ENCODE results near the gene ELL. TPM values are rescaled to one million over a fixed set of nuclear protein-coding genes. Genes with fewer than 3 reads are reported as not detected.
A peak's percentile ranks its signal among the peaks of the same experiment; 100 is the strongest.

Gene ELL
- total and polyA plus RNA-seq, 4 experiments from 2014 or later = 6.5 to 35.9 (median 25.8) TPM

GRCh38 chr19:18440936-18441803 lies 80.7 kb downstream of the ELL start:
- Histone ChIP-seq H3K27me3 (ENCODE audit: insufficient read depth, low read length) (no peaks in the 10 kb centered on the region), H3K27ac (ENCODE audit: low read depth, low read length) (no peak overlapping the region), H3K4me1 (ENCODE audit: insufficient read depth, low read length) (peaks cover 28% of the 10 kb centered on the region), H3K9me3 (ENCODE audit: control insufficient read depth in 1 of 2, low read length in 2 of 2) (no peaks in the 10 kb centered on the region), H3K36me3 (ENCODE audit: insufficient read depth, low read length) (peaks cover 25% of the 10 kb centered on the region), H3K4me3 (ENCODE audit: low read length in 2 of 2) (no peak overlapping the region)
- CTCF ChIA-PET (ENCODE audit: partially characterized antibody) = interaction anchor here (0.8 to 2.8 kb wide), 7 partner anchors 12 to 406 kb away, joined by 3 to 16 read pairs (median 3); no protein-coding TSS in a partner anchor
- Mint-ChIP-seq H3K36me3 (peaks cover 6 to 22% of the 10 kb centered on the region in 2 donors), H3K27me3 (no peaks in the 10 kb centered on the region), H3K27ac (peak overlapping the region; percentile 48 to 93 (median 87)), H3K4me1 (peaks cover 18 to 54% (median 30%) of the 10 kb centered on the region in 4 donors), H3K4me3 (peak overlapping the region in 3 of 8 donors; percentile 38 to 61 (median 46)), H3K9me3 (peaks cover 0 to 5% (median 2%) of the 10 kb centered on the region in 8 donors)
- intact Hi-C loops (cut with micrococcal nuclease) = loop anchor here (2.0 kb wide), 1 partner anchor 22 kb away; the partner anchor contains the start of gene SSBP4
- peak in 1 of 5 donors; percentile 52 for DNase-seq
- POLR2A ChIA-PET (ENCODE audit: partially characterized antibody) = interaction anchor here (0.9 to 14.5 kb wide), 8 partner anchors 7 to 391 kb away, joined by 3 to 238 read pairs (median 4); partner anchors contain the start of genes SSBP4 and UPF1

DNA sequence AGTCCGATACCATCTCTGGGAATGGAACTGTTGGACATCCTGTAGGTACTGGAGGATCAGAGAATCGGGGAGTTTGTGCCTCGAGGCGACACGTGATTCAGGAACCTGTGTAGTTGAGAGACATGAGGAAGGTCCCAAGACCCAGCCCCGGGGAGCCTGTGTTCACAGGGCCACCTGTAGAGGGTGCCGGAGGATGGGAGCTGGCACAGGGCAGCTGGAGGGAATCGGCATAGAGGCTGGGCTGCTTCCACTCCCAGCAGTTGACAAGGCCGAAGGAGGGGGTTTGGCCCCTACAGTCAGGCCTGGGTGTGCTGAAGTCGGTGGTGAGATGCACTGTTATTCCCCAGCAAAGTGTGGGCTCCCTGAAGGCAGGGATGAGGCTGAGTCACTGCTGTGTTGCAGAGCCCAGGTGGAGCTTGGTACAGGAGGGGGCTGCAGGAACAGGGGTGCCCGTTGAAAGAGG lies 81.4 kb downstream of the ELL start:
- Mint-ChIP-seq H3K36me3 (peaks cover 6 to 19% of the 10 kb centered on the region in 2 donors), H3K4me1 (peaks cover 18 to 58% (median 32%) of the 10 kb centered on the region in 4 donors), H3K27ac (peak overlapping the region; percentile 52 to 92 (median 75)), H3K27me3 (no peaks in the 10 kb centered on the region), H3K9me3 (peaks cover 0 to 5% (median 2%) of the 10 kb centered on the region in 8 donors), H3K4me3 (peak overlapping the region in 3 of 8 donors; percentile 26 to 52 (median 44))
- DNase-seq = peak in 1 of 5 donors; percentile 59
- intact Hi-C loops (cut with micrococcal nuclease) = loop anchor here (2.0 kb wide), 1 partner anchor 22 kb away; the partner anchor contains the start of gene SSBP4
- no peaks in the 10 kb centered on the region for H3K9me3 ChIP-seq (ENCODE audit: control insufficient read depth in 1 of 2, low read length in 2 of 2)
- H3K4me1 ChIP-seq (ENCODE audit: insufficient read depth, low read length) = peaks cover 28% of the 10 kb centered on the region
- H3K4me3 ChIP-seq (ENCODE audit: low read length in 2 of 2) = no peak overlapping the region
- H3K36me3 ChIP-seq (ENCODE audit: insufficient read depth, low read length) = peaks cover 18% of the 10 kb centered on the region
- no peak overlapping the region for H3K27ac ChIP-seq (ENCODE audit: low read depth, low read length)
- POLR2A ChIA-PET (ENCODE audit: partially characterized antibody) = interaction anchor here (0.9 to 14.5 kb wide), 9 partner anchors 8 to 929 kb away, joined by 3 to 238 read pairs (median 3); partner anchors contain the start of genes PGLS, SSBP4 and UPF1
- CTCF ChIA-PET (ENCODE audit: partially characterized antibody) = interaction anchor here (0.8 to 2.8 kb wide), 8 partner anchors 11 to 407 kb away, joined by 3 to 16 read pairs (median 3); no protein-coding TSS in a partner anchor
- H3K27me3 ChIP-seq (ENCODE audit: insufficient read depth, low read length) = no peaks in the 10 kb centered on the region

GRCh38 chr19:18439910-18440237 lies 82.0 kb downstream of the ELL start:
- Histone ChIP-seq H3K4me1 (ENCODE audit: insufficient read depth, low read length) (peaks cover 28% of the 10 kb centered on the region), H3K27ac (ENCODE audit: low read depth, low read length) (no peak overlapping the region), H3K4me3 (ENCODE audit: low read length in 2 of 2) (no peak overlapping the region), H3K27me3 (ENCODE audit: insufficient read depth, low read length) (no peaks in the 10 kb centered on the region), H3K9me3 (ENCODE audit: control insufficient read depth in 1 of 2, low read length in 2 of 2) (no peaks in the 10 kb centered on the region), H3K36me3 (ENCODE audit: insufficient read depth, low read length) (peaks cover 16% of the 10 kb centered on the region)
- DNase-seq = no peak
- POLR2A ChIA-PET (ENCODE audit: partially characterized antibody) = interaction anchor here (1.0 to 14.5 kb wide), 5 partner anchors 9 to 928 kb away, joined by 3 to 238 read pairs (median 8); partner anchors contain the start of genes PGLS, SSBP4 and UPF1
- H3K27ac Mint-ChIP-seq = peak overlapping the region; percentile 7 to 92 (median 70)
- peak overlapping the region in 4 of 8 donors; percentile 21 to 63 (median 52) for H3K4me3 Mint-ChIP-seq
- H3K4me1 Mint-ChIP-seq = peaks cover 18 to 58% (median 32%) of the 10 kb centered on the region in 4 donors
- CTCF ChIA-PET (ENCODE audit: partially characterized antibody) = interaction anchor here (1.0 to 2.8 kb wide), 7 partner anchors 11 to 407 kb away, joined by 3 to 16 read pairs (median 4); no protein-coding TSS in a partner anchor
- H3K27me3 Mint-ChIP-seq = no peaks in the 10 kb centered on the region
- intact Hi-C loops (cut with micrococcal nuclease) = loop anchor here (2.0 kb wide), 1 partner anchor 21 kb away; the partner anchor contains the start of gene SSBP4
- H3K36me3 Mint-ChIP-seq = peaks cover 6 to 16% of the 10 kb centered on the region in 2 donors
- peaks cover 0 to 5% (median 2%) of the 10 kb centered on the region in 8 donors for H3K9me3 Mint-ChIP-seq

DNA sequence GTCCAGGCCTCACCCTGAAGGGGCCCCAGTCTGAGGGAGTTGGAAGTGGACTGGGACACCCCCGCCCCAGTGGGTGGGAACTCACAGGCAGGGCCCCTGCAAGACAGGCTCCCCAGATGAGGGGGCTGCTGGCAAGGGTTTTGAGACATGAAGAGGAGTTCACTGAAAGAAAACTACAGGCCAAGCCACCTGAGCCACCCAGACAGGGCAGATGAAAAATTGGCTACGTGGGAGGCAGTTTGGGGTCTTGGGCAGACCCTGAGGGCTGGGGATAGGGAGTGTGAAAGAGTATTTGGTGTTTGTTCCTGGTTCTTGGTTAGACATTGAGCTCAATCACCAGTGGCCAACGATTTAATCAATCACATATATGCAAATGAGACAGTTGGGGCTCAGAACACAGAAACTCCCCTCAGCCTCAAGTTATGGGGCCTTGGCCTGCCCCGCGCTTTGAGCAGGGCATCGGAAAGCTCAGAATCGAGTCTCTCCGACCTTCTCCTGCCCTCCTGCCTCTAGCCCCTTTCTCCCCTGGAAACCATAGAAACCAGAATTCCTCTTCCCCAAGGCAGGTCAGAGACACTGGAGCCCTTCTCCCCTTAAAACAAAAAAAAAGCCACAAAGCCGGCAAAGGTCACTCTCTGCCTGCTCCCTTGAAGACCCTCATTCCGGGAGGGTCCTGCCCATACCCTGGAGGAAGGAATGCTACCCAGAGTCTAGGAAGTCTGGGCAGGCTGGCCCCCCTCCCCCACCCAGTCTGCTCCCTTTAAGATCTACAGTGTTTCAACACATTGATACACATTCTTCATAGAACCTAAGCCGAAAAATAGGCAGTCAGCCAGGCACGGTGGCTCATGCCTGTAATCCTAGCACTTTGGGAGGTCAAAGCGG lies 82.6 kb downstream of the ELL start:
- H3K36me3 Mint-ChIP-seq = peaks cover 6 to 14% of the 10 kb centered on the region in 2 donors

GRCh38 chr19:18438331-18439024 lies 83.4 kb downstream of the ELL start:
- Mint-ChIP-seq H3K36me3 (peaks cover 6 to 10% of the 10 kb centered on the region in 2 donors), H3K27ac (peak overlapping the region in 3 of 7 donors; percentile 63 to 92 (median 80)), H3K27me3 (no peaks in the 10 kb centered on the region), H3K9me3 (peaks cover 0 to 4% (median 2%) of the 10 kb centered on the region in 8 donors), H3K4me1 (peaks cover 18 to 66% (median 32%) of the 10 kb centered on the region in 4 donors), H3K4me3 (peak overlapping the region in 2 of 8 donors; percentile 15 to 17)
- Histone ChIP-seq H3K9me3 (ENCODE audit: control insufficient read depth in 1 of 2, low read length in 2 of 2) (no peaks in the 10 kb centered on the region), H3K27me3 (ENCODE audit: insufficient read depth, low read length) (no peaks in the 10 kb centered on the region), H3K36me3 (ENCODE audit: insufficient read depth, low read length) (peaks cover 2% of the 10 kb centered on the region), H3K4me3 (ENCODE audit: low read length in 2 of 2) (no peak overlapping the region), H3K27ac (ENCODE audit: low read depth, low read length) (no peak overlapping the region), H3K4me1 (ENCODE audit: insufficient read depth, low read length) (peaks cover 28% of the 10 kb centered on the region)
- intact Hi-C loops (cut with micrococcal nuclease) = no loop called here
- DNase-seq = peak in 1 of 5 donors; percentile 54
- POLR2A ChIA-PET (ENCODE audit: partially characterized antibody) = interaction anchor here (1.0 to 14.5 kb wide), 3 partner anchors 11 to 23 kb away, joined by 3 to 238 read pairs (median 7); partner anchors contain the start of gene SSBP4
- CTCF ChIA-PET (ENCODE audit: partially characterized antibody) = interaction anchor here (1.0 to 2.8 kb wide), 5 partner anchors 13 to 409 kb away, joined by 3 to 16 read pairs (median 5); no protein-coding TSS in a partner anchor

More for the DNA sequence above, 82.6 kb downstream of the ELL start:
- peak overlapping the region; percentile 47 to 92 (median 66) for H3K27ac Mint-ChIP-seq
- peaks cover 0 to 5% (median 2%) of the 10 kb centered on the region in 8 donors for H3K9me3 Mint-ChIP-seq
- intact Hi-C loops (cut with micrococcal nuclease) = no loop called here
- Histone ChIP-seq H3K4me1 (ENCODE audit: insufficient read depth, low read length) (peaks cover 28% of the 10 kb centered on the region), H3K9me3 (ENCODE audit: control insufficient read depth in 1 of 2, low read length in 2 of 2) (no peaks in the 10 kb centered on the region), H3K27ac (ENCODE audit: low read depth, low read length) (no peak overlapping the region), H3K4me3 (ENCODE audit: low read length in 2 of 2) (no peak overlapping the region), H3K27me3 (ENCODE audit: insufficient read depth, low read length) (no peaks in the 10 kb centered on the region), H3K36me3 (ENCODE audit: insufficient read depth, low read length) (peaks cover 10% of the 10 kb centered on the region)
- peak overlapping the region; percentile 13 to 71 (median 38) for H3K4me3 Mint-ChIP-seq
- peaks cover 18 to 64% (median 32%) of the 10 kb centered on the region in 4 donors for H3K4me1 Mint-ChIP-seq
- DNase-seq = peak in 1 of 5 donors; percentile 40
- ChIA-PET CTCF (ENCODE audit: partially characterized antibody) (interaction anchor here (0.6 to 2.8 kb wide), 7 partner anchors 12 to 408 kb away, joined by 3 to 16 read pairs (median 4); no protein-coding TSS in a partner anchor), POLR2A (ENCODE audit: partially characterized antibody) (interaction anchor here (1.0 to 14.5 kb wide), 7 partner anchors 9 to 928 kb away, joined by 3 to 238 read pairs (median 7); partner anchors contain the start of genes PGLS, SSBP4 and UPF1)
- H3K27me3 Mint-ChIP-seq = no peaks in the 10 kb centered on the region
